SIG-M5 treated with dmso at 0.1 percent for 504 hours (cell line): ENCODE results near the gene HSPA1L.
"Not testable (repeated sequence)": the region's sequence is repeated elsewhere in the genome, so short reads cannot be mapped to it uniquely, and the experiment has no call there.

Experiments
- DNase-seq: peaks from one replicate; lab custom pipeline; 2025; ENCODE audit not compliant: unreplicated experiment; lab: John Stamatoyannopoulos, UW

The HSPA1L gene

DNA sequence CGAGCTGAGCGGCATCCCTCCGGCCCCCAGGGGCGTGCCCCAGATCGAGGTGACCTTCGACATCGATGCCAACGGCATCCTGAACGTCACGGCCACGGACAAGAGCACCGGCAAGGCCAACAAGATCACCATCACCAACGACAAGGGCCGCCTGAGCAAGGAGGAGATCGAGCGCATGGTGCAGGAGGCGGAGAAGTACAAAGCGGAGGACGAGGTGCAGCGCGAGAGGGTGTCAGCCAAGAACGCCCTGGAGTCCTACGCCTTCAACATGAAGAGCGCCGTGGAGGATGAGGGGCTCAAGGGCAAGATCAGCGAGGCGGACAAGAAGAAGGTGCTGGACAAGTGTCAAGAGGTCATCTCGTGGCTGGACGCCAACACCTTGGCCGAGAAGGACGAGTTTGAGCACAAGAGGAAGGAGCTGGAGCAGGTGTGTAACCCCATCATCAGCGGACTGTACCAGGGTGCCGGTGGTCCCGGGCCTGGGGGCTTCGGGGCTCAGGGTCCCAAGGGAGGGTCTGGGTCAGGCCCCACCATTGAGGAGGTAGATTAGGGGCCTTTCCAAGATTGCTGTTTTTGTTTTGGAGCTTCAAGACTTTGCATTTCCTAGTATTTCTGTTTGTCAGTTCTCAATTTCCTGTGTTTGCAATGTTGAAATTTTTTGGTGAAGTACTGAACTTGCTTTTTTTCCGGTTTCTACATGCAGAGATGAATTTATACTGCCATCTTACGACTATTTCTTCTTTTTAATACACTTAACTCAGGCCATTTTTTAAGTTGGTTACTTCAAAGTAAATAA lies 2.2 kb upstream of the HSPA1L start:
- peak; percentile 51 for DNase-seq

DNA sequence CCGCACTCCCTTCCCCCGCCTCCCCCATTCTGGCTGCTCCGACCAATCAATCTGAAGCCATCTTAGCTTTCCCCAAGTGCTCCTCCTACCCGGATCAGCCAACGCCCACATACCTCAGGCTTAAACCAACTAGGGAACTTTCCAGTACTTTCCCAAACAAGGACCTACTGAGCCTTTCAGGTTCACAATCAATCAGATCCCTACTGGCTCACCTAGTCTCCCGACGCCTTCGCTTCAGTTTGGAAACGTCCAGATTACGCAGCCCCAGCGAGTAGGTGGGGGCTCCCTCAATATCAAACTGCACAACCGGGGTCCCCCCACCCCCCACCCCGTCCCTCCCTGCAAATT lies 432 bp downstream of the HSPA1L start:
- peak; percentile 91 for DNase-seq

DNA sequence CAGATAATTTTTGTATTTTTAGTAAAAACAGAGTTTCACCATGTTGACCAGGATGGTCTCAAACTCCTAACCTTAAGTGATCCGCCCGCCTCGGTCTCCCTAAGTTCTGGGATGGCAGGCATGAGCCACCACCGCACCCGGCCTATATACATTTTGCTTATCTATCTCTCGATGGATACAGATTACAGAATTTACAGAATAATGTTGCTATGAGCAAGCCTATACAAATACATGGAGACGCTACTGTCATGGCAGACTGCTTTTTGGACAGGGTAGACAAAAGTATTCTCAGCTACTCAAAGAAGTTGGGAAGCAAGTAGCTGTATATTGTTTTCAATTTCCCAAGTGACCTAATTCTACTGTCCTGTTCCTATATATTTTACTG lies 1.6 kb downstream of the HSPA1L start:
- DNase-seq, result no peak

DNA sequence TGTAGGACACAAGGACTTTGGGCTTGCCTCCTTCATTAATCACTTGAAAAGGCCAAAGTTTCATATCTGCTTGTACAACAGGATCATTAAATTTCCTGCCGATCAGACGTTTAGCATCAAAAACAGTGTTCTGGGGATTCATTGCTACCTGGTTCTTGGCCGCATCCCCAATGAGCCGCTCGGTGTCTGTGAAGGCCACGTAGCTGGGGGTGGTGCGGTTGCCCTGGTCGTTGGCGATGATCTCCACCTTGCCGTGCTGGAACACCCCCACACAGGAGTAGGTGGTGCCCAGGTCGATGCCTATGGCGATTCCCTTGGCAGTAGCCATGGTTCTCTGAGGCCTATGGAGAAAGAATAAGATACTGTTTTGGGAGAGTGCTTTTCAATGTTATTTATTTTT lies 3.4 kb downstream of the HSPA1L start:
- DNase-seq, result no peak

DNA sequence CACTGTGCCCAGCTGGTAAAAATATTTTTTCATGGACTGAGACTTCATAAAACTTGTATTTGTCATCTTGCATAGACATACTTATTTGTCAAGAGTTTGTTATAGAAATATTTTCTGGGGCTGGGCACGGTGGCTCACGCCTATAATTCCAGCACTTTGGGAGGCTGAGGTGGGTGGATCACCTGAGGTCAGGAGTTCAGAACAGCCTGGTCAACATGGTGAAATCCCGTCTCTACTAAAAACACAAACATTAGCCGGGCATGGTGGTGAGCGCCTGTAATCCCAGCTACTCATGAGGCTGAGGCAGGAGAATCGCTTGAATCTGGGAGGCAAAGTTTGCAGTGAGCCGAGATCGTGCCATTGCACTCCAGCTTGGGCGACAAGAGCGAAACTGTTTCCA lies 6.5 kb downstream of the HSPA1L start:
- not testable (repeated sequence) for DNase-seq

DNA sequence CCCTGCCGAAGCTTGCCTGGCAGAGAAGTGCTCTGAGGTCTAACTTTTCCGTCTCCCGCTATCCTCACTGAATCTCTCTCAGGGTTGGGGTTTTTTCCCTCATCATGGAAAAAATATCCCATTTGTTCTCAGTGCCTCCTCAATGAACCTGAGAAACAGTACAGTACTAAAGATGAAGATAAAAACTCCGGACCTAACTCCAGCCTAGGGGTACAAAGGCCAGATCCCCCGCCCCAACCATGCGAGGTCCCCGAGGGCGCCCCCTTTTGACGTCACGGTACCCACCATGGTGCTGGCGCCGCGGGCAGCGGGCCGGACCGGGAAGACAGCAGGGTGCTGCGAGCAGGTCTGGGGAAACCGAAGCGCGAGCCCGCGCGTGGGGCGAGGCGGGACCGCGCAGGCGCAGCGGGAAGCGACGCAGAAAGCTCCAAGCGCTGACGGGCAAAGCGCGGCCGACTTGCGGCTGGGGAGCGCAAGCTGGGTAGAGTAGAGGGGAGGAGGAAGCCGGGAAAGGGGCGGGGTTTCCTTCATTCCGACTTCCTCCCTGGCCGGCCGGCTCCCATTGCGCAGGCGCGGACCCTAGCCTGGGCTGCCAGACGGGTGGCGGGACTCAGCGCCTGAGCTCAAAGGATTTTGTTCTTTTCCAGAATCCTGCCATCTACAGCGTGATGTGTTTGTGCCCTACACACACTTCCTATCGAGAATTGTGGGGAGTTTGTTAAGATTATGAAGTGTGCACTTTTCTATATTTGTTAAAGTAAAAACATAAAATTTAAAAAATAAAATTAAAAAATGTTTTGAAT lies 8.4 kb downstream of the HSPA1L start, which contains the start of gene LSM2:
LSM2 (minus strand) TSS at position 497 of the 803 bp plus-strand sequence; CDS start at position 288, 209 bp downstream.
- peak; percentile 92 for DNase-seq

DNA sequence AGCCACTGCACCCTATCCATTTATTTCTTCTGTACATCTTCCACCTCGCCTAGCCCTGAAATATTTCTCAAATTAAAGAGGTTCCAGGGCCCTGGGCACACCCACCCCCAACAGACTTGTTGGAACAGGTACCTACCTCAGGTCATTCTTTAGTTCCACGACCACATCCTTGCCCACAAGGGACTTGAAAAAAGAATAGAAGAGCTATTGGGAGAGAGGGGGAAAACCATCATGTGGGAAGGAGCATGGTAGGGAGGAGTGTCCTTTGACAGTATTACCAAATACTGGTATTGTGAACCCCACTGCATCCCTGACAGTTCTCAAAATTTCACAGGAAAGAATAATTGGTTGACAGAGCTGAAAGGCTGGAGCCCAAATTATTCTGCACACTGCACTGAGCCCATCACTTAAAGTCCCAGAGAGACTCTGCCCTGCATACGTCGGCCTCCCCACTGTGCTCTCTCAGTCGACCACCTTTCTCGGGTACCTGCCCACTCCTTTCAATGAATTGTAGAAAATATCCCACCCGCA lies 9.1 kb downstream of the HSPA1L start:
- no peak for DNase-seq

DNA sequence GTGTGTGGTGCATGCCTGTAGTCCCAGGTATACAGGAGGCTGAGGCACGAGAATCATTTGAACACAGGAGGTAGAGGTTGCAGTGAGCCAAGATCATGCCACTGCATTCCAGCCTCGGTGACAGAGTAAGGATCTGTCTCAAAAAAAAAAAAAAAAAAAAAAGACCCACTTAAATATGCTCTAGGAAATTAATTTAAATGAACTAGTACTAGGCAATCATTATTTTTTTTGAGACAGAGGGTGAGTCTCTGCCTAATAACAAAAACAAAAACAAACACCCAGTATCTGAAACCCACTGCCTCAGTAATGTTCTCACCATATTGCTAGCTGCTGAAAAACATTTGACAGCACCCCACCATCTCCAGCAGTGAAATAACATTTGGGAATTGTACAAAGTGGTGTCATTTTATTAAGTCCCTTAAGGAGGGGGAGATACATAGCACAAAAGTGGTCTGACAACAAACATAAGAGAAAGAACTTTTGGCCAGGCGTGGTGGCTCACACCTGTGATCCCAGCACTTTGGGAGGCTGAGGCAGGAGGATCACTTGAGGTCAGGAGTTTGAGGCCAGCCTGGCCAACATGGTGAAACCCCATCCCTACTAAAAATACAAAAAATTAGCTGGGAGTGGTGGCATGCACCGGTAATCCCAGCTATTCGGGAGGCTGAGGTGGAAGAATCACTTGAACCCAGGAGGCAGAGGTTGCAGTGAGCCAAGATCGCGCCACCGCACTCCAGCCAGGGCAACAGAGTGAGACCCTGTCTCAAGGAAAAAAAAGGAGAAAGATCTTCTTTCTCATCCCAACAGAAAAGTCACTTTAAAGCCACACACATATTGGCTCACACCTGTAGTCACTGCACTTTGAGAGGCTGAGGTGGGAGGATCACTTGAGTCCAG lies 13.8 kb downstream of the HSPA1L start:
- not testable (repeated sequence) for DNase-seq

DNA sequence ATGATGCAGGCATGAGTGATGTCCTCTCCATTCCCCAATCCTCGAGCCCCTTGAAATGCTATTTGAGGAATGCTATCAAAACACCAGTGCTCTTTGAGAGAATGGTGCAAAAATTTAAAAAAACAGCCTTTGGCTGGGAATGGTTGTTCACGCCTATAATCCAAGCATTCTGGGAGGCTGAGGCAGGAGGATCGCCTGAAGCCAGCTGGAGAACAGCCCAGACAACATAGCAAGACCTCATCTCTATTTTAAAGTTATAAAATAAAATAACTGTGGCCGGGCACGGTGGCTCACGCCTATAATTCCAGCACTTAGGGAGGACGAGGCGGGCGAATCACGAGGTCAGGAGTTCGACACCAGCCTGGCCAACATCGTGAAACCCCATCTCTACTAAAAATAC lies 15.3 kb downstream of the HSPA1L start:
- no peak for DNase-seq

DNA sequence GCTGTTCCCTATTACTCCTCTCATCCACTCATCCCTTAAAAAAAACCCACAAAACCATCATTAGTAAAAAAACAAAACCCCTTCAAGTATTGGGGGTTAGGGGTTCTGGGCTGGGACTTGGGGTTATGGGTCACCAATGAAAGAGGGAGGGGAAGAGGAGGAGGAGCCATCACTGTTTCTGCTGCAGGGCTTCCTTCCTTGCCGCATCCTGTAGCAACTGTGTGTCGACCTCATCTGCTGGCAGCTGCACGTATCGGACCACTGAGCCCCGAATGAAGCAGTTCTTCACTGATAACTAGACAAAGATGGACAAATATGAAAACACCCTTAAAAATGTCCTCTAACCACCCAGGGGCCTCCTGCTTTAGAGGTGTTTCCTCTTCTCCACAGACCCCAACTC lies 17.5 kb downstream of the HSPA1L start:
- DNase-seq, result no peak

DNA sequence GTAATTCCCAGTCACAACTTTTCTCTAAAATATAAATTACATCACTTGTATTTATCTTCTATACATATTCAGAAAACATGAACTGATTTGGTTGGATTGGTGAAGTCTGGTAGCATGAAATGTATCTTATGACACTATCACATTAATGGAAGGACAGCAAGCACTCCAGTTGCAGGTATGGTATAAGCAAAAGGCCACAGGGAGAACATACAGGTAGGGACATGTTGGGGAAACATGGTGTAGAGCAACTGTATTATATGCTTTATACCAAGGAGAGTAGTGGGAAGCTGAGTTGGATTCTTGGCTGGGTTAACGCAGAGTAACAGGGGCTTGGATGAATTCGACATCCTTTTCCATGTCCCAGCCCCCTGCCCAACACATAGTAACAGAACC lies 18.1 kb downstream of the HSPA1L start:
- DNase-seq, result no peak

DNA sequence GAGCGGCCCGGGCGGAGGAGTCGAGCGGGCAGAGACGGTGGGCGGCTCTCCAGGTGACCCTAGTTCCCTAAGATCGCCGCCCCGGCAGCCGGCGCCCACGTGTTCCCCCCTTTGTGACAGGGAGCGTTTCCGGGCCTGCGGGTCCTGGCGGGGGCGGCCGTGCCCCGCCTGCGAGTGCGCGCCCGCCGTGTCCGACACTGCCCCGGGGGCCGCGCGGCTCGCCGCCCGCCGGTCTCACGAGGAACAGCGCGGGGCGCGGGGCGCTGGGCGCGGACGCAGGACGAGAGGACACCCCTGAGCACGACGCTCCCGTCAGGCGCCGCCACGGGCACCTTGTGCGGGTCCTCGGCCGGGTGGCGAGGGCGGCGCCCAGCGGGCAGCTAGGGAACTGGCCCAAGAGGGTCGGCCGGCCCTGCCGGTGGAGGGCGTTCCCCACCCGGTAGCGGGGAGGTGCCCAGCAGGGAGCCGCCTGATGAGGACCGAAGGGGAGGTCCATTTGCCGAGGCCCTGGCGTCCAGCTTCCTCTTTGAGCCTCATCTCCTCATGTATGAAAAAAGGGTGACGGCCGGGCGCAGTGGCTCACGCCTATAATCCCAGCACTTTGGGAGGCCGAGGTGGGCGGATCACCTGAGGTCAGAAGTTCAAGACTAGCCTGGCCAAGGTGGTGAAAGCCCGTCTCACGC lies 19.3 kb downstream of the HSPA1L start, which contains the start of gene VARS1:
VARS1 (minus strand) TSS at position 137 of the 683 bp plus-strand sequence. CDS start 535 bp downstream, outside the sequence.
- peak; percentile 84 for DNase-seq

DNA sequence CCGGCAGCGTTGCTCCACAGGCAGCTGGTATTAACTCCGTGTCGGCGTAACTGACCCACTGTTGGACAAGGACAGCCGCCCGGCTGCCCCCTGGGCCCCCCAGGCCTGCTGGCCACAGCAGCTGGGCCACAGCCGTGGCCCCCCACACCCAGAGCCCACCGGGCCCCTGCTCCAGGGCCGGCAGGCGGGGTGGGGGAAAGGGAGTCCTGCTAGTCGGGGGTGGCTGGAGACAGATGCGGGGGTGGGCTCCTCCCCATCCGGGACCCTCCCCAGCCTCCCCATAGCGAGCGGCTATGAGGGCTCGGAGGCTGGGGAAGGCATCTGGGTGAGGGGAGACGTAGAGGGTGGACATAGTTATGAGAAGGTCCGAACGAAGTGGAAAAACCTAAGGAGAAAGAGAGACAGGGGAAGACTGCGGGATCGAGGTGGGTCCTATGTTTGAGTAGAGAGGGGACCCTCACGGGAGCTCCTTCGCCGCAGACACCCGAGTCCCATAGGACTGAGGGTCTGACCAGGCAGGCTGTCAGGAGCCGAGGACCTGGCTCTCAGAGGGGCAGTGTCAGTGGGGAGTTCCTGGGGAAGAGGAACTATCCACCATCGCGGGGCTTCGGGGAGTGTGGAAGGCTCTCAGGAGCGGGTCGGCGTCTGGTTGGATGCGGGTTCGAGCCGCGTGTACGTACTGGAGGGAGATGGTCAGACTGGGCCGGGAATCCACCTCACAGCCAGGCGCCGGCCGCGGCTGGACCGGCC lies 20.0 kb downstream of the HSPA1L start:
- DNase-seq, result peak; percentile 65

DNA sequence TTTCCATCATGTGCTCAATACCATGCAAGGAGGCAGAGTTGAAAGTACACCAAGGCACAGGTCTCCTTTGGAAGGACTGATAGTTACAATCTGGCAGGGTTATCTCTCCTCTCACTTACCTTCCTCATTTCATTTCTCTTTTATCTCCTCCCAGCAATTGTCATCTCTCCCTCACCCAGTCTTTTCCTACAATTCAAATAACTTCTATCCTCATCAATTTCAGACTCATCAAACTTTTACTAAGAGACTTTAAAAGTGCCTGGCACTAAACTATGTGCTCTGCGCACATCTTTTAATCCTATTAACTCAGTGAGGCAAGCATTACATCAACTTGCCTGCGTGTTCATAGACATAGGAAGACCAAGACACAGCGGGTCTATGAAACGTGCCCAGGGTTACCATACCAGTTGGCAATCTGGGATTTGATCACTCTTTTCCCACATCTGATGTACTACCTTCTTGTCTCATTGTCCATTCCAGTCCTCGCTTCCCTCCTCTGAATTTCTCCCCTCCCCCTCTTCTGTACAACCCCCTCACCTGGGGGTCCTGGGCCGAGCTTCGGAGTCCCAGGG lies 20.7 kb downstream of the HSPA1L start:
- DNase-seq, result peak; percentile 52

DNA sequence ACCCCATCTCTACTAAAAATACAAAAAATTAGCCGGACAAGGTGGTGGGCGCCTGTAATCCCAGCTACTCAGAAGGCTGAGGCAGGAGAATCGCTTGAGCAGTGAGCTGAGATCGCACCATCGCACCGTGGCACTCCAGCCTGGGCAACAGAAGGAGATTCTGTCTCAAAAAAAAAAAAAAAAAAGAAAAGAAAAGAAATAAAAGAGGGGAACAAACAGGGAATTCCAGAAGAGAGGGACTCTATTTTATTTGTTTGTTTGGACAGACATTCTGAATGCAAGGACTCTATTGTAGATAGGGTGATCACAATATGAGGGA lies 21.2 kb downstream of the HSPA1L start:
- DNase-seq, result not testable (repeated sequence)

DNA sequence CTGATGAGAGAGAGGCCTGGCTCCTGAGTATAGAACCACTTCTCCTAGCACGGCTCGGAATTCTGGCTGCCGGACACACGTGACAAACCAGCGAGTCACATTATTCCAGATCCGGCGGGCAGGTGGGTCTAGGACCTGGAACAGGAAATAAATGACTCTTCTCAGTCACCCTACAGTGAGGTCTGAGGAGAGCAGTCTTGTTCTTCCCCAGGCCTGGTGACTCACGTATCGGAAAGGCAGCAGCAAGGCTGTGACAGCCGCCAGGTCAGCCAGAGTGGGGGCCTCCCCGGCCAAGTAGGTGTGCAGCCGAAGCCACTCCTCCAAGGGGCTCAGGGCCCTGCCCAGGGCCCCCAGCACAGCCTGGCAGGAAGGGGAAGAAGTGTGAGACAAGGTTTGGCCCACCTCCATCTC lies 22.3 kb downstream of the HSPA1L start:
- DNase-seq, result no peak

DNA sequence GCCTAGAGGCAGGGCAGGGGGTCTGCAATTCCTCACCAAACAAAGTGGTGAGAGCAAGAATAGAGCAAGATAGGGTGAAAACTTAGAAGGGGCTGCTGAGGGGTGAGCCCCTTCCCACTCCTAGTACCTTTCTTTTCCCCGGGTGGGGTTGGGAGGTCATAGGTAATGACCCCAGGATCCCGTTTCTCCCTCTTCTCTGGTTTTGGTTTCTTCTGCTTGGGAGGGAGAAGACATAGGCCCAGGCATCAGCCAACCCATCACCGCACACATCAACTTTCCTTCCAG lies 23.1 kb downstream of the HSPA1L start:
- no peak for DNase-seq

DNA sequence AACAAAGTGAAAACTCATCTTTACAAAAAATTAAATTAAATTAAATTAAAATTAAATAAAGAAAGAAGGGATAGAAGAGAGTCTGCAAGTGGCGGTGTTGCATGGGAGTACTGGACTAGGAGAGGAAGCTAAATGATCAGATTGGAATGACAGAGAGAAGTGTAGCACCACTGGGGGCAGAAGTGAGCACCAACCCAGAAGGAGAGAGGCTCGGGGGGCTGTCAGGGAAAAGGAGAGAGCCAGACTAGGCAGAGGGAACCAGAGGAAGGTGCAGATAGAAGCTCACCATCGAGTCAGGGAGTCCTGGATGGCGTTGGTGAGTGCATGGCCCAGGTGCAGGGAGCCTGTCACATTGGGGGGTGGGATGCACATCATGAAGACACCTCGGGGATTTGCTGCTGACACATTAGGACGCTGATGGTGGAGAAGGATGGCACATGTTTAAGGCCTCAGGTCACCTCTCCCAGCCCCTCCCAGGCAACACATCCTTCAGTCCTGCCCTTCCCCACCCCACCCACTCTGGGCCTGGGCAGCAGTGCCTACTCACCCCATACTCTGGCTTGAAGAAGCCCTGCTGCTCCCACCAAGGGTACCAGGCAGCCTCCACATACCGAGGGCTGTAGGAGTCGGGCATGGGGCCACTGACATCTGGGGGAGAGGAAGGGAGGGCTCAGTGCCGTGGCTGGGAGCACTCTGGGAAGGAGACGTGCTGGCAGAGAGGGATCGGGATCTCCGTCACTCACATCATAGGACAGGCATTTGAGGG lies 23.6 kb downstream of the HSPA1L start:
- DNase-seq, result peak; percentile 73

DNA sequence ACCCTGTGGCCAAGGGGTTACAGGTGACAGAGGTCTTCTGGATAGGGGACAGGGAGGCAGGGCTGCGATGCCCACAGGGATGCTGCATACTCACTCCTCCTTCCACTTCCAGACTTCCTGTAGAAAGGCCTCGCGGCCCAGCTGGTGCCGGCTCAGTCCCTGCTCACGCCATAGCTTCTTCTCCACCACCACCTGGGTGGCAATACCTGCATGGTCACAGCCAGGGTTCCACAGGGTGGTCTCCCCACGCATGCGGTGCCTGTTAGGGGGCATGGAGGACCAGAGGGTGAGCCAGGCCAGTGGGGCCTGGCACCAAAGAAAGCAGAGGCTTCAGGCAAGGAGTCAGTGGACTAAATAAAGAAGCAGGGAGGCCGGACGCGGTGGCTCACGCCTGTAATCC lies 29.6 kb downstream of the HSPA1L start:
- no peak for DNase-seq
